PC-9 (cell line): ENCODE results near the gene GRIK3. TPM values are rescaled to one million over a fixed set of nuclear protein-coding genes. Genes with fewer than 3 reads are reported as not detected.

Experiments used
- BruUV-seq: library from RNA; stranded (reverse); fragments of 400-500 nt; replicated peaks from 2 replicates; lab custom pipeline; 2021; lab: Mats Ljungman, UMichigan
- CTCF ChIA-PET: fragments of 300-600 bp; sonication (Branson Sonifier 250); formaldehyde crosslinking; loops from one replicate; lab custom pipeline; 2022; ENCODE audit warnings: antibody characterized with exemption; lab: Charles Lee
- POLR2A ChIA-PET: fragments of 300-600 bp; sonication (Branson Sonifier 250); formaldehyde crosslinking; loops from one replicate; lab custom pipeline; 2022; ENCODE audit warnings: antibody characterized with exemption; ENCODE audit not compliant: unreplicated experiment; lab: Charles Lee
- DNase-seq, 2 experiments: peaks; one replicate each; pipeline versions ENCODE4 v3.0.0 to v3.0.0-alpha.2; 2015 to 2022; ENCODE audit warnings: mixed read lengths in 1 of 2
- H2AFZ ChIP-seq: fragments of 200-600 bp; sonication (generic); 2 replicates; pipeline ENCODE4 v1.8.1; 2017; ENCODE audit warnings: antibody characterized with exemption
- H3F3A ChIP-seq: fragments of 200-600 bp; sonication (generic); 2 replicates; pipeline ENCODE4 v1.8.1; 2017; ENCODE audit warnings: antibody characterized with exemption, mild to moderate bottlenecking, low read depth; ENCODE audit not compliant: insufficient read depth
- H3K27ac ChIP-seq: fragments of 200-600 bp; sonication (generic); 2 replicates; pipeline ENCODE4 v1.6.1; 2016; ENCODE audit warnings: mixed run types
- H3K27me3 ChIP-seq: fragments of 200-600 bp; sonication (generic); 2 replicates; pipeline ENCODE4 v1.6.1; 2016; ENCODE audit warnings: low read depth, mixed run types; ENCODE audit not compliant: insufficient read depth
- H3K36me3 ChIP-seq: fragments of 200-600 bp; sonication (generic); 2 replicates; pipeline ENCODE4 v1.6.1; 2016; ENCODE audit warnings: low read depth, mixed run types
- H3K4me1 ChIP-seq: fragments of 200-600 bp; sonication (generic); replicated peaks from 2 replicates; pipeline ENCODE4 v1.6.1; 2016; ENCODE audit warnings: mixed run types; ENCODE audit not compliant: insufficient read depth
- H3K4me2 ChIP-seq: fragments of 200-600 bp; sonication (generic); 2 replicates; pipeline ENCODE4 v1.6.1; 2017; ENCODE audit warnings: mixed run types
- H3K4me3 ChIP-seq: fragments of 200-600 bp; sonication (generic); 2 replicates; pipeline ENCODE4 v1.6.1; 2016; ENCODE audit warnings: mixed run types
- H3K79me2 ChIP-seq: fragments of 200-600 bp; sonication (generic); 2 replicates; pipeline ENCODE4 v1.6.1; 2017; ENCODE audit warnings: low read depth, mixed run types
- H3K9me2 ChIP-seq: fragments of 200-600 bp; sonication (generic); 2 replicates; pipeline ENCODE4 v1.8.1; 2017; ENCODE audit warnings: mild to moderate bottlenecking; ENCODE audit not compliant: insufficient read depth
- H3K9me3 ChIP-seq: fragments of 200-600 bp; sonication (generic); 2 replicates; pipeline ENCODE4 v1.8.1; 2016; ENCODE audit warnings: low read depth; ENCODE audit not compliant: insufficient read depth
- H4K20me1 ChIP-seq: fragments of 200-600 bp; sonication (generic); 2 replicates; pipeline ENCODE4 v1.8.1; 2017; ENCODE audit not compliant: insufficient read depth
- EZH2 ChIP-seq: fragments of 200-600 bp; sonication (generic); IDR thresholded peaks from 2 replicates; pipeline ENCODE4 v1.8.0; 2017; ENCODE audit warnings: antibody characterized with exemption, low read depth
- intact Hi-C: fragments of 100-400 bp; cut with micrococcal nuclease; formaldehyde crosslinking; loops from one replicate; pipeline ENCODE4 v1.10.0; 2022; ENCODE audit not compliant: unreplicated experiment
- total RNA-seq: library from RNA; stranded (reverse); gene quantifications from 2 replicates; pipeline ENCODE4 v1.2.3, GENCODE V29; 2021
- TF ChIP-seq, protein P1 (sequence below): fragments of 200-600 bp; sonication (generic); conservative IDR thresholded peaks from 2 replicates; pipeline ENCODE4 v1.6.1; 2017; ENCODE audit warnings: mixed run types, antibody characterized with exemption, mild to moderate bottlenecking, moderate library complexity

Gene GRIK3
- total RNA-seq, 1 experiment from 2014 or later: not detected

DNA sequence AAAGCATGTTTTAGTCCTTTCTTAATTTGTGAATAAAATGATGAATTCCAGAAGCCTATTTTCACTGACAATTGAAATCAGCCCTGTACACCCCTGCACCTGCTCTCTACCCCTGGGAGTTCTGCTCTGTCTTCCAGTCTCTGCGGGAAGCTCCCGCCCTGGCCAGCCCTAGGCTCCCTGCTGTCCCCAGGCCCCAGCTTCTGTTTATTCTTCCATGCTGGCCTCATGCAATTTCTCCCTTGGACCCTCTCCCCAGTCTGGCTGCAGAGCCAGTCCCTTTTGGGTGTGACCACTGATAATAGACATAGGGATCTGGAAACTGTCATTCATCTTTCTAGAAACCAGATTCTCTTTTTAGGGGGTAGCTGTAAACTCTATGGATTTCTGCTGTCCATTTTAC lies 258.6 kb downstream of the GRIK3 start:
- Histone ChIP-seq H3K27me3 (peaks cover 71% of the 10 kb centered on the region), H3K9me2 (no peaks in the 10 kb centered on the region), H3K4me2 (no peak overlapping the region), H3K36me3 (no peaks in the 10 kb centered on the region), H3F3A (no peaks in the 10 kb centered on the region), H3K4me3 (no peak overlapping the region), H3K4me1 (no peaks in the 10 kb centered on the region), H2AFZ (no peak overlapping the region), H3K27ac (no peak overlapping the region), H3K79me2 (no peaks in the 10 kb centered on the region), H3K9me3 (no peaks in the 10 kb centered on the region), H4K20me1 (no peaks in the 10 kb centered on the region)
- no TSS peak for BruUV-seq
- POLR2A ChIA-PET: no interaction called here
- DNase-seq: no peak
- intact Hi-C loops: no loop called here
- CTCF ChIA-PET: interaction anchor here (0.6 kb wide), 1 partner anchor 990 kb away, joined by 5 read pairs; no protein-coding TSS in a partner anchor
- TF ChIP-seq EZH2: no peak
- TF ChIP-seq, protein P1, sequence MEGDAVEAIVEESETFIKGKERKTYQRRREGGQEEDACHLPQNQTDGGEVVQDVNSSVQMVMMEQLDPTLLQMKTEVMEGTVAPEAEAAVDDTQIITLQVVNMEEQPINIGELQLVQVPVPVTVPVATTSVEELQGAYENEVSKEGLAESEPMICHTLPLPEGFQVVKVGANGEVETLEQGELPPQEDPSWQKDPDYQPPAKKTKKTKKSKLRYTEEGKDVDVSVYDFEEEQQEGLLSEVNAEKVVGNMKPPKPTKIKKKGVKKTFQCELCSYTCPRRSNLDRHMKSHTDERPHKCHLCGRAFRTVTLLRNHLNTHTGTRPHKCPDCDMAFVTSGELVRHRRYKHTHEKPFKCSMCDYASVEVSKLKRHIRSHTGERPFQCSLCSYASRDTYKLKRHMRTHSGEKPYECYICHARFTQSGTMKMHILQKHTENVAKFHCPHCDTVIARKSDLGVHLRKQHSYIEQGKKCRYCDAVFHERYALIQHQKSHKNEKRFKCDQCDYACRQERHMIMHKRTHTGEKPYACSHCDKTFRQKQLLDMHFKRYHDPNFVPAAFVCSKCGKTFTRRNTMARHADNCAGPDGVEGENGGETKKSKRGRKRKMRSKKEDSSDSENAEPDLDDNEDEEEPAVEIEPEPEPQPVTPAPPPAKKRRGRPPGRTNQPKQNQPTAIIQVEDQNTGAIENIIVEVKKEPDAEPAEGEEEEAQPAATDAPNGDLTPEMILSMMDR: no peak

GRCh38 chr1:36773827-36774541 lies 260.3 kb downstream of the GRIK3 start:
- Histone ChIP-seq H3K36me3 (no peaks in the 10 kb centered on the region), H2AFZ (no peak overlapping the region), H3K4me1 (no peaks in the 10 kb centered on the region), H3K79me2 (no peaks in the 10 kb centered on the region), H3K27me3 (peaks cover 78% of the 10 kb centered on the region), H3K4me3 (no peak overlapping the region), H3K9me3 (no peaks in the 10 kb centered on the region), H3F3A (no peaks in the 10 kb centered on the region), H3K9me2 (no peaks in the 10 kb centered on the region), H3K27ac (no peak overlapping the region), H4K20me1 (no peaks in the 10 kb centered on the region), H3K4me2 (no peak overlapping the region)
- POLR2A ChIA-PET: interaction anchor here (0.7 kb wide), 1 partner anchor 132 kb away, joined by 4 read pairs; no protein-coding TSS in a partner anchor
- CTCF ChIA-PET: no interaction called here
- no TSS peak for BruUV-seq
- TF ChIP-seq, protein P1: no peak
- TF ChIP-seq EZH2: no peak
- intact Hi-C loops: no loop called here
- DNase-seq: no peak

DNA sequence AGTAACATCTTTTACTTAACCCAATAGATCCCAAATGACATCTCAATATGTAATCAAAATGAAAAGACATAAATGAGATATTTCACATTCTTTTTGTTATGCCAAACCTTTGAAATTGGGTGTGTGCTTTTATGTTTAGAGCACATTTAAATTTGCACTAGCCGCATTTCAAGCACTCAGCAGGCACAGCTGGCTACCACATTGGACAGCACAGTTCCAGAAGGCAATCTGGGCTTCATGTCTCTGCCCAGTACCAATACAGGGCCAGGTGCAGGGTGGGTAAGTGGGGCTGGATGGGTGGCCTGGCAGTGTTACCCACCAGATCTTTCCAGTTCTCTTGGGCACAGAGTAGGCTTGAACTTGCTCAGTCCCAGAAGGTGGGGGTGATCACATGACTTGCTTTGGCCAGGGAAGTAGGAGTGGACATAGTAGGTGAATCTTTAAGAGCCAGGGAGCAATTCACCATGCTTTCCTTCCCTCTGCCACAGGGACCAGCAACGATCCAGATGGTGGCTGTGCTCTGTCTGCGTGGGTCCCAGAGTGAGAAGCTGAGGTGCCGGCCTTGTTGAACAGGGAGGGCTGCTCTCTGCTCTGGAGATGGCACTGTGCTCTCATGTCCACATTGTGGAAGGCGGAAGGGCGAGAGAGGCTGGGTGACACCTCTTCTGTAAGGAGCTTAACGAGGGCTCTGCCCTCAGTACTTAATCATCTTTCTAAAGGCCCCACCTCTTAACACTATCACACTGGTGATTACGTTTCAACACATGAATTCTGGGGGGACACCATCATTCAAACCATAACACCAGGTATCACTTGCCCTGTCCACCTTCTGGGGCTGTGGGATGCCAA lies 261.4 kb downstream of the GRIK3 start:
- no peak overlapping the region for H2AFZ ChIP-seq
- intact Hi-C loops: no loop called here
- no TSS peak for BruUV-seq
- no peaks in the 10 kb centered on the region for H3K4me1 ChIP-seq
- no peak for TF ChIP-seq EZH2
- TF ChIP-seq, protein P1: no peak
- no peaks in the 10 kb centered on the region for H4K20me1 ChIP-seq
- ChIA-PET POLR2A (interaction anchor here (0.7 kb wide), 1 partner anchor 133 kb away, joined by 4 read pairs; no protein-coding TSS in a partner anchor), CTCF (no interaction called here)
- no peak overlapping the region for H3K4me2 ChIP-seq
- H3K9me3 ChIP-seq: no peaks in the 10 kb centered on the region
- no peaks in the 10 kb centered on the region for H3K36me3 ChIP-seq
- no peak overlapping the region for H3K27ac ChIP-seq
- no peak overlapping the region for H3K4me3 ChIP-seq
- H3K27me3 ChIP-seq: peaks cover 86% of the 10 kb centered on the region
- H3K79me2 ChIP-seq: no peaks in the 10 kb centered on the region
- no peak for DNase-seq
- H3F3A ChIP-seq: no peaks in the 10 kb centered on the region
- no peaks in the 10 kb centered on the region for H3K9me2 ChIP-seq
